ENCODE measurements around the gene GUCY1A2.

Gene GUCY1A2

DNA sequence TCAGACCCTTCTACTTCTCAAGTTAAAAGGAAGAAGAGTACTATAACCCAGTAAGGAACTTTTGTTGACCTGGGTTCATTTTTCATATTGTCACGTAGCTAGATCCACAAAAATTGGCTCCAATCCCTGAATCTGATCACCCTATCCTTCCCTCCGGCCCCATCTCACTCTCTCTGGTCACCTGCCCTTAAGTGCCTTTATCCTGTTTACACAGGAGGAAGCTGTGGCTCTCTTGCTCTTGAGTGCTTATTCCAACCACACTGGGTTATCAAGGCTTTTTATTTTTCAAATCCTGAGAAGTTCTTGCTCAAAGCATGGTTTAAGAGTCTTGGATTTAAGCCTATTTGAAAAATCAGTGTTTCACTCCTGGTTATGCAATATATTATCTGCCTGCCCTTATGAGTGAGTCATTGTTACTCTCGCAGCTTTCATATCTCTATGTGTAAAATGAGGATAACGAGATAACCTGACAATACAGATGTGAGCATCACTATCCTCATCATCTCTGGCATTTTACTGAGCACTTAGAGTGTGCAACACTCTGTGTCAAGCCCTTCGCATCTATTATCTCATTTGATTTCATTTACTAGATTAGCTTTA lies 293.9 kb downstream of the GUCY1A2 start:
- no peak for DNase-seq

- DNase-seq, result no peak
Observed at GRCh38 chr11:106723071-106723470, 295.2 kb downstream of the GUCY1A2 start.

- DNase-seq, result no peak
Observed at GRCh38 chr11:106717222-106717621, 301.1 kb downstream of the GUCY1A2 start.

DNA sequence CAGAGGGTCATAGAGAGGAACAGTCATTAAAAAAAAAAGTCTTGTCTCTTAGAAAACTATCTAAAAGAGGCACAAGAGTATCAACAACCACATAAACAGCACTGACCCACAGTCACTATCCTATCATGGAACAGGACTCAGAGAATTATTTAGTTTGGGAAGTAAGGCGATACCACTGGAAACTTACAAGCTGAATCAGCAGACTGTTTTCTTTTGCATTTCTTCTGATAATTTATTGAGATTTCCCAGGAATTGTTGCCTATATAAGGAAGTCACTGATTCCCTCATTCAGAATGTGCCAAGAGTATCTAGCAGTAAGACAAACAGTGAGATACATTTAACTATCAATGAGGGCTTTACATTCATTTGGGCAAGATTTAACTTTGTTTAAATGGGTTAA lies 304.1 kb downstream of the GUCY1A2 start:
- DNase-seq, result no peak

DNA sequence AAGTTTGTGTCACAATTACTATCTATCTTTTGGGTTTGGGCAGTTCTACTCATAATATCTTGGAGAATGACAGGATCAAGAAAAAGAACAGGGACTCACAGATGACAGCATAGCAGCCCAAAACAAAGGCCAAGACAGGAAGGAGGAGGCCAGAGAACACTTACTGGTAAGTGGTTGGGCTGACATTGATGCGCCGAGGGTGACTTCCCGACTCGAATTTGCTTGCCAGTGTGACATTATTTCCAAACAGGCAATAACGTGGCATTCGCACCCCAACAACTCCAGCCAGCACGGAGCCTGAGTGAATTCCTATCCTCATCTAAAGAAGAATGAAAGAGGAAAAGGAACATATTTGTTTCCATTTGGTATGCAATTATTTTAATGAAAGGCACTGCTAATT lies 309.9 kb downstream of the GUCY1A2 start:
- DNase-seq, result no peak

DNA sequence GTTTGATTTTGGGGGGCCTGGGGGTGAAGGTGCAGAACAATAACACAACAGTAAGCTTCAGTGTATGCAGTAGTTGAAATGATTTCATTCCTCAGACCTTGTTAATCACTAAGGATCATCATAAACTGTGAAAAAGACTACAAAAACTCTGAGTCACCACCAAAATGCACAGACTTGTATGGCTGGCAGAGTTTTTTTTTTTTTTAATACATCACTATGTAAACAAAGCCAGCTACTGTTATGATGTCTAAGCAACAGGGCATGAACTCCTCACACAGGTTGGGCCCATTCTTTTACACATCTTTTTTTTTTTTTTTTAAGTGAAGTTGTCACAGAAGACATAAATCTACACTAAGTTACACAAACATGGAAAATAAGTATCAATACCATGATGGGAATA lies 311.9 kb downstream of the GUCY1A2 start:
- no peak for DNase-seq

GRCh38 chr11:106702805-106703204 lies 315.5 kb downstream of the GUCY1A2 start:
- no peak for DNase-seq

- DNase-seq, result no peak
Observed at GRCh38 chr11:106697058-106697457, 321.2 kb downstream of the GUCY1A2 start.

DNA sequence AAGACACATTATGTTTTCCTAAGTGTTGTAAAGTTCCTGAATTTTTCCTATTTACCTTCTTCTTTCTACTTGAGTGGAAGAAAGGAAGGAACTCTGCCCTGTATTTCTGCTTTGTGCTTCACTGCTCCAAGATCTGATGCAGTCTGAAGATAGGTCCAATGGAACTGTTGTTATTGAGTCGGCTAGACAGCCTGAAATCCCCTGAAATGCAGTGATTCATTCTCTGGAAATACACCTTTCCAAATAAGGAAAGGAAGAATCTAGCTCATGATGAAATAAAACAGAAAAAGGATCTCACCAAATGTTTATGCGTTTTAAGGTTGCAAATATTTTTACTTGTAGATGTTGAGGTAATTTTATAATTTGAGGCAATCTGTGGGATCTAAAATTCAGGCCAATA lies 322.8 kb downstream of the GUCY1A2 start:
- no peak for DNase-seq

- DNase-seq, result no peak
Observed at GRCh38 chr11:106694501-106694900, 323.8 kb downstream of the GUCY1A2 start.

- no peak for DNase-seq
Observed at GRCh38 chr11:106691807-106692365, 326.4 kb downstream of the GUCY1A2 start.

DNA sequence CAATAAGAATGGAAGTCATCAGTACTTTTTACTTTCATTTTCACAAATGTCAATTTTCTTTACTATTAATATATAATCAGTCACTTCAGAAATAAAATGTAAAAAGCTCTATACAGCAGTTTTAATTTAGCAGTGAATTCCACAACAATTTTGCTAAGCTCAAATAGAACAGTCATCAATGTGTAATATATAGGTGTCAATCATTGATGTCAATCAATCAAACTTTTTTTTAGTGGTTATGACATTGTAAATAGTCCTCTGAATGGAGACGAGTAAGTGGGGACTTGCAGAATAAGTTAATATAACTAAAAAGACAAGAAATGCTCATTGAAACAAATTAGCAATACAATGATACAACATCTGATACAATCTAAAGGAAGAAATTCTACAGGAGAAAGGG lies 327.4 kb downstream of the GUCY1A2 start:
- DNase-seq, result no peak

DNA sequence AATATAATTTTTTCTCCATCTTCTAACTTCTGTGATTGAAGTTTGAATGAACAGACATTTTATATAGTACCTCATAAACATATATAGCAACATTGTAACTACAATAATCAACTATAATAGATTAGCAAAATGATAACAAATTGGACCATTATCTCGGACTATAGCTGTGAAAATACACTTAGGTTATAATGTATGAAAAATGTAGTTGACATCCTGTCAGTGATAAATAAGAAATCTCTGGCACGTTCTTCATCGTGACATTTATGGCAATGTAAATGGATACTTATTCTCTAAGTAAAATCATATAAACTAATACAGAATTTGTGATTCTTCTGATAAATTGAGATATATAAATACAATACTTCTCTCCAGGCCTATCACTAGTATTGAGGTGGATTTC lies 333.3 kb downstream of the GUCY1A2 start:
- no peak for DNase-seq

DNA sequence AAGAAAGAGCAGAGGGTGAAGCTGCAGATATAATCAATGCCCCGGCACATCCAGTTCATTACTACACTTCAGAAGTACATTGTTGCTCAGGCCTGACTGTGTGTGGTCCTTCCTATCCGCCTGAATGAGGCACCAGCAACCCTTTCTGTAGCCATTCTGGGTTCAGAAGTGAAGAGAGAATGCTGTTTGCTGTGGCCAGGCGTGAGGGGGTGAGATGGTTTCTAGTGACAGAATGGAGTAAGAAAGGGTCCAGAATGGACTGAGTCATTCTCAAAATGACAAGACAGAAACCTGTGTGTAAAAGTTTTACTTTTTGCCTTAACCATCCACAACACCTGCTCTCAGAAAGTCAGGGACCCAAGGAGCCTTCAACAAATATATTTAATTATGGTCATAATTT lies 334.8 kb downstream of the GUCY1A2 start:
- DNase-seq, result no peak

- DNase-seq, result no peak
Observed at GRCh38 chr11:106681435-106681834, 336.8 kb downstream of the GUCY1A2 start.

DNA sequence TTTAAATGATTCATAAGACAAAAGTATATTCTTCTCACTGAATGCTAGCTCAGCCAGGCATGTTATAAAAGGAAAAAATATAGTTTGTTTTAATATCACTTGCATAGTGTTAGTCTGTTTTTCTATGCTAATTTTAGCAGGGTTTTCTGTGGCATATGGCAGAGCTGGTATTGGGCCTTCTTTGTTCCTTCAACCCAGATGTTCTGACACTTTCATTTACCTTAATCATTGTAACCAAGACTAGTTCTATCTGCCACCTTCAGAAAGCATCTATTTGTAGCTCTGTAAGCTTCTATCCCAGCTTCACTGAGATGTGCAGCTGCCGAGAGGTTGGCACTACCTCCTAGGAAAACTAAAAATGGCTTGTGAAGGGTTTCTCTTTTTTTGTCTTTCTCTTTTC lies 338.7 kb downstream of the GUCY1A2 start:
- DNase-seq, result no peak

GRCh38 chr11:106679181-106679580 lies 339.1 kb downstream of the GUCY1A2 start:
- DNase-seq, result no peak

GRCh38 chr11:106670069-106670468 lies 348.2 kb downstream of the GUCY1A2 start:
- DNase-seq, result no peak

- DNase-seq, result no peak
Observed at GRCh38 chr11:106668147-106668546, 350.1 kb downstream of the GUCY1A2 start.

GRCh38 chr11:106656646-106657045 lies 361.6 kb downstream of the GUCY1A2 start:
- no peak for DNase-seq

GRCh38 chr11:106644824-106645223 lies 373.5 kb downstream of the GUCY1A2 start:
- no peak for DNase-seq

- no peak for DNase-seq
Observed at GRCh38 chr11:106642331-106642730, 375.9 kb downstream of the GUCY1A2 start.

GRCh38 chr11:106632283-106632682 lies 386.0 kb downstream of the GUCY1A2 start:
- no peak for DNase-seq

DNA sequence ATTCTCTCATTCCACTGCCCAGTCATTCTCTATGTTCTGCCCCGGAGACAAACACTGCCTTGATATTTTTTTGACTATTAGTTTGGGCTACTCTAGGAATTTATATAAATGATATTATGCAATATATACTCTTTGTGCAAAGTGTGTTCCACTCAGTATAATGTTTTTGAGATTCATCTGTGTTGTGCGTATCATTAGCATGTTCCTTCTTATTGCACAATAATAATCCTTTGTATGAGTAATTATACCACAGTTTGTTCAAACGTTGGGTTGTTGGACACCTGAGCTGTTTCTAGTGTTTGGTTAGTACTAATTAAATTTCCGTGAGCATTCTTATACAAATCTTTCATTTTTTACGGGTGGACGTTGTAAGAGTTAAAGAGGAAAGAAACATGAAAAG lies 390.6 kb downstream of the GUCY1A2 start:
- DNase-seq, result no peak

- DNase-seq, result no peak
Observed at GRCh38 chr11:106625566-106625965, 392.7 kb downstream of the GUCY1A2 start.
